Sigmoid colon (tissue), 7 donors: ENCODE results near the gene MPP7. TPM values are rescaled to one million over a fixed set of nuclear protein-coding genes. Genes with fewer than 3 reads are reported as not detected.

Source experiments
- DNase-seq: peaks from one replicate; pipeline ENCODE4 v3.0.0-alpha.2; 2019
- H3K27ac ChIP-seq, 4 donors: fragments of 200-600 bp; sonication (generic); one replicate each; pipeline ENCODE4 v1.5.1; 2016 to 2019; ENCODE audit warnings: mild to moderate bottlenecking in 1 of 4
- H3K27me3 ChIP-seq, 3 donors: fragments of 200-600 bp; sonication (generic); one replicate each; pipeline ENCODE4 v1.5.1; 2019; ENCODE audit warnings: mild to moderate bottlenecking in 1 of 3
- H3K36me3 ChIP-seq, 4 donors: fragments of 200-600 bp; sonication (generic); one replicate each; pipeline ENCODE4 v1.5.1; 2016 to 2019
- H3K4me1 ChIP-seq, 4 donors: fragments of 200-600 bp; sonication (generic); one replicate each; pipeline ENCODE4 v1.5.1; 2017 to 2019
- H3K4me3 ChIP-seq, 4 donors: fragments of 200-600 bp; sonication (generic); one replicate each; pipeline ENCODE4 v1.5.1; 2017 to 2019; ENCODE audit warnings: mild to moderate bottlenecking in 2 of 4, moderate library complexity in 1 of 4
- H3K9me3 ChIP-seq, 4 donors: fragments of 200-600 bp in 3 of 4; sonication (generic) in 3 of 4; one replicate each; pipeline versions ENCODE4 v1.5.1 to v1.6.1; 2013 to 2019
- EP300 ChIP-seq, 4 donors: sonication (generic); formaldehyde crosslinking; IDR thresholded peaks; one replicate each; pipeline ENCODE4 v1.6.1; 2017; ENCODE audit warnings: antibody characterized with exemption in 4 of 4
- POLR2A ChIP-seq, 2 donors: fragments of 450-650 bp; IDR thresholded peaks; one replicate each; pipeline ENCODE4 v1.6.1; 2016; ENCODE audit warnings: antibody characterized with exemption in 2 of 2, mild to moderate bottlenecking in 2 of 2, moderate library complexity in 2 of 2
- POLR2AphosphoS5 ChIP-seq, 4 donors: sonication (generic); formaldehyde crosslinking; IDR thresholded peaks; one replicate each; pipeline ENCODE4 v1.6.1; 2017; ENCODE audit warnings: antibody characterized with exemption in 4 of 4
- WGBS, 2 donors: extraction: QIAGEN DNeasy Blood & Tissue Kit; methylation state at CpG; one replicate each; pipeline ENCODE4 v1.1.7; 2013; 5-methylcytosine and 5-hydroxymethylcytosine counted together
- intact Hi-C: fragments of 100-400 bp; cut with DNase I; formaldehyde crosslinking; loops from one replicate; pipeline ENCODE4 v1.15.1; 2023
- polyA plus RNA-seq, 3 donors: library from polyadenylated mRNA; stranded (reverse); fragments of 200-250 nt; gene quantifications; one replicate each; pipeline ENCODE4 v1.2.3, GENCODE V29; 2013
- total RNA-seq, 4 donors: library from RNA; depleted of rRNA; stranded (reverse); fragments of >200 nt; gene quantifications; one replicate each; pipeline ENCODE4 v1.1.0, GENCODE V29; 2016
- TF ChIP-seq, protein P1 (sequence below), 4 experiments: fragments of 450-650 bp in 3 of 4; fragments of 200-600 bp in 1 of 4; IDR thresholded peaks; one replicate each; pipeline ENCODE4 v1.5.1; 2016 to 2019; ENCODE audit warnings: antibody characterized with exemption in 4 of 4, mild to moderate bottlenecking in 3 of 4, moderate library complexity in 2 of 4
- donor health status: healthy with polysubstance abuse.
- donor health status: Bipolar disorder and iron deficiency.
- donor health status: healthy.

The MPP7 gene
- total and polyA plus RNA-seq, 7 donors: 5.5 to 50.3 (median 29.7) TPM

DNA sequence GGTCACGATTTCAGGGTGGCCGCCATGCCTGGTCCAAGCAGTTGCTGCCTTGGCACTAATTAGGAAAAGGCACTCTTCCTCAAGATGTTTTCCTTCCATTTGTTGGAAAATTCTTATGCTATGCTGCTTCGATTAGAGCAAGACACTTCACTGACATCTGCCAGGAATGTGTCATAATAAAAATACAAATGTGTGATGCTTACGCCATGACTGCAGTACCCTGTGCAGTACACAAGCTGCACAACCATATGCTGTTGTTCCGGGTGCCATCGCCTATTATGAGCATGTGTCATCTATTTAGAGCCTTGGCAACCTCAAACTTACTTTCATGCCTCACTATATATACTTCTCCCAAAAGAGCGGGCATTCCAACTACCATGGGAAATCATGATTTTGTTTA, 14.9 kb upstream of the MPP7 start:
- H3K27me3 ChIP-seq: no peaks in the 10 kb centered on the region
- intact Hi-C loops: no loop called here
- TF ChIP-seq POLR2AphosphoS5 (IDR thresholded peaks at IDR 0.05) (no peak), POLR2A (IDR thresholded peaks at IDR 0.05) (no peak), EP300 (IDR thresholded peaks at IDR 0.05) (no peak)
- TF ChIP-seq, protein P1, sequence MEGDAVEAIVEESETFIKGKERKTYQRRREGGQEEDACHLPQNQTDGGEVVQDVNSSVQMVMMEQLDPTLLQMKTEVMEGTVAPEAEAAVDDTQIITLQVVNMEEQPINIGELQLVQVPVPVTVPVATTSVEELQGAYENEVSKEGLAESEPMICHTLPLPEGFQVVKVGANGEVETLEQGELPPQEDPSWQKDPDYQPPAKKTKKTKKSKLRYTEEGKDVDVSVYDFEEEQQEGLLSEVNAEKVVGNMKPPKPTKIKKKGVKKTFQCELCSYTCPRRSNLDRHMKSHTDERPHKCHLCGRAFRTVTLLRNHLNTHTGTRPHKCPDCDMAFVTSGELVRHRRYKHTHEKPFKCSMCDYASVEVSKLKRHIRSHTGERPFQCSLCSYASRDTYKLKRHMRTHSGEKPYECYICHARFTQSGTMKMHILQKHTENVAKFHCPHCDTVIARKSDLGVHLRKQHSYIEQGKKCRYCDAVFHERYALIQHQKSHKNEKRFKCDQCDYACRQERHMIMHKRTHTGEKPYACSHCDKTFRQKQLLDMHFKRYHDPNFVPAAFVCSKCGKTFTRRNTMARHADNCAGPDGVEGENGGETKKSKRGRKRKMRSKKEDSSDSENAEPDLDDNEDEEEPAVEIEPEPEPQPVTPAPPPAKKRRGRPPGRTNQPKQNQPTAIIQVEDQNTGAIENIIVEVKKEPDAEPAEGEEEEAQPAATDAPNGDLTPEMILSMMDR (IDR thresholded peaks at IDR 0.05): no peak
- no peaks in the 10 kb centered on the region for H3K9me3 ChIP-seq
- no peaks in the 10 kb centered on the region for H3K36me3 ChIP-seq
- DNase-seq: no peak
- no peak overlapping the region for H3K4me3 ChIP-seq
- WGBS, 2 donors: 82 to 91% methylated on average over 7 of the region's 7 CpGs
- H3K27ac ChIP-seq: no peak overlapping the region
- peaks cover 0 to 8% (median 3%) of the 10 kb centered on the region in 4 donors for H3K4me1 ChIP-seq

GRCh38 chr10:28316696-28317095, 13.8 kb upstream of the MPP7 start:
- intact Hi-C loops: no loop called here
- no peak overlapping the region for H3K27ac ChIP-seq
- H3K9me3 ChIP-seq: peaks cover 0 to 6% (median 0%) of the 10 kb centered on the region in 4 donors
- H3K4me3 ChIP-seq: no peak overlapping the region
- no peak for TF ChIP-seq POLR2AphosphoS5 (IDR thresholded peaks at IDR 0.05)
- TF ChIP-seq POLR2A (IDR thresholded peaks at IDR 0.05): no peak
- TF ChIP-seq, protein P1 (IDR thresholded peaks at IDR 0.05): no peak
- no peak for TF ChIP-seq EP300 (IDR thresholded peaks at IDR 0.05)
- no peak for DNase-seq
- no peaks in the 10 kb centered on the region for H3K27me3 ChIP-seq
- no peaks in the 10 kb centered on the region for H3K36me3 ChIP-seq
- 86 to 87% methylated on average over 5 of the region's 5 CpGs for WGBS, 2 donors
- peaks cover 0 to 8% (median 3%) of the 10 kb centered on the region in 4 donors for H3K4me1 ChIP-seq

GRCh38 chr10:28315140-28315539, 12.3 kb upstream of the MPP7 start:
- intact Hi-C loops: no loop called here
- TF ChIP-seq EP300 (IDR thresholded peaks at IDR 0.05) (no peak), POLR2AphosphoS5 (IDR thresholded peaks at IDR 0.05) (no peak), POLR2A (IDR thresholded peaks at IDR 0.05) (no peak)
- TF ChIP-seq, protein P1 (IDR thresholded peaks at IDR 0.05): no peak
- no peak for DNase-seq

DNA sequence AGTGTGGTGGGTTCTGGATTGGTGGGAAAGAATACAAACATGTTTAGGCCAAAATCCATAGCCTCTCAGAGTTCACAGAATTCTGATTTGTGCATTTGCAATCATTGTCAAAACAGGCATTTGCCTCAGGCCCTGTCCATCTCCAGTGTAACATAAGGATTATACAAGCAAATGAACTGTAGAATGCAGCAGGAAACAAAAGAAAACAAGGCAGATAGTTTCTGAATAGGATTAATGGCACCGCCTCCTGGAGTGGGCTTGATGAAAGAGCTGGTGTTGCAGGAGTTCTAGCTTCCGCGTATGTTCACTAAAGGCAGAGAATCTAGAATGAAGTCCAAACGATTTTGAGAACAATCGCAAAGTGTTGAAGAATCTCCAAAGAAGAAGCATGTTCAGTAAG, 11.3 kb upstream of the MPP7 start:
- intact Hi-C loops: no loop called here
- Histone ChIP-seq H3K27ac (no peak overlapping the region), H3K27me3 (no peaks in the 10 kb centered on the region), H3K4me3 (no peak overlapping the region), H3K9me3 (peaks cover 0 to 6% (median 0%) of the 10 kb centered on the region in 4 donors), H3K4me1 (peaks cover 0 to 4% (median 0%) of the 10 kb centered on the region in 4 donors), H3K36me3 (no peaks in the 10 kb centered on the region)
- no peak for TF ChIP-seq POLR2AphosphoS5 (IDR thresholded peaks at IDR 0.05)
- TF ChIP-seq, protein P1 (IDR thresholded peaks at IDR 0.05): no peak
- TF ChIP-seq POLR2A (IDR thresholded peaks at IDR 0.05): no peak
- TF ChIP-seq EP300 (IDR thresholded peaks at IDR 0.05): no peak
- DNase-seq: no peak
- WGBS, 2 donors: 93 to 94% methylated on average over 5 of the region's 5 CpGs

More at GRCh38 chr10:28315140-28315539, 12.3 kb upstream of the MPP7 start:
- 56 to 71% methylated on average over 4 of the region's 4 CpGs for WGBS, 2 donors
- Histone ChIP-seq H3K27ac (no peak overlapping the region), H3K4me1 (peaks cover 0 to 8% (median 2%) of the 10 kb centered on the region in 4 donors), H3K9me3 (peaks cover 0 to 6% (median 0%) of the 10 kb centered on the region in 4 donors), H3K27me3 (no peaks in the 10 kb centered on the region), H3K4me3 (no peak overlapping the region), H3K36me3 (no peaks in the 10 kb centered on the region)

DNA sequence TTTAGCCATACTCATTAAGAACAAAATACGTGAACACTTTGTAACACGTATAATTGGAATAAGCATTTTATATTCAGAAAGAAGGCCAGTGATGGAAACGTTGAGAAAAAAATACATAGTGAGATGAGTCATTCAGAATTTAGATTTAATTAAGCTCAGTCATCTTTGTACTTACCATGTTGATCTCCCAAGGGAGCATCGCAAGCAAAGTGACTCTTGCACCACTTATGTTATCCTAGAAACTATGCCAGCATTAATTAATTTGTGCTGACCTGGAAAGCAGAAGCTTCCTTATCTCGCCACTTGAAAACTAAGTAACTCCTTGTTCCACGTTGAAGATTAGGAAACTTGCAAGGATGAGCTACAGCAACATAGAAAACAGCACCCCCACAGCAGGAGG, 9.7 kb upstream of the MPP7 start:
- no peak for DNase-seq
- Histone ChIP-seq H3K9me3 (peaks cover 0 to 6% (median 0%) of the 10 kb centered on the region in 4 donors), H3K4me1 (peaks cover 0 to 1% (median 0%) of the 10 kb centered on the region in 4 donors), H3K4me3 (no peak overlapping the region), H3K27ac (no peak overlapping the region), H3K36me3 (no peaks in the 10 kb centered on the region), H3K27me3 (no peaks in the 10 kb centered on the region)
- WGBS, 2 donors: 81 to 83% methylated on average over 6 of the region's 6 CpGs
- TF ChIP-seq POLR2AphosphoS5 (IDR thresholded peaks at IDR 0.05) (no peak), EP300 (IDR thresholded peaks at IDR 0.05) (no peak), POLR2A (IDR thresholded peaks at IDR 0.05) (no peak)
- TF ChIP-seq, protein P1 (IDR thresholded peaks at IDR 0.05): no peak
- intact Hi-C loops: no loop called here
